NK-92 treated with Interleukin-12 subunit alpha and Interleukin-12 subunit beta, amount 100 ng/mL, for 24 hours (cell line): ENCODE results near the gene SLC24A4.

Experiments used
- DNase-seq: peaks from one replicate; lab custom pipeline; 2025; lab: John Stamatoyannopoulos, UW

Gene SLC24A4

GRCh38 chr14:92458136-92459029 is 135.4 kb downstream of the SLC24A4 start:
- DNase-seq: no peak

DNA sequence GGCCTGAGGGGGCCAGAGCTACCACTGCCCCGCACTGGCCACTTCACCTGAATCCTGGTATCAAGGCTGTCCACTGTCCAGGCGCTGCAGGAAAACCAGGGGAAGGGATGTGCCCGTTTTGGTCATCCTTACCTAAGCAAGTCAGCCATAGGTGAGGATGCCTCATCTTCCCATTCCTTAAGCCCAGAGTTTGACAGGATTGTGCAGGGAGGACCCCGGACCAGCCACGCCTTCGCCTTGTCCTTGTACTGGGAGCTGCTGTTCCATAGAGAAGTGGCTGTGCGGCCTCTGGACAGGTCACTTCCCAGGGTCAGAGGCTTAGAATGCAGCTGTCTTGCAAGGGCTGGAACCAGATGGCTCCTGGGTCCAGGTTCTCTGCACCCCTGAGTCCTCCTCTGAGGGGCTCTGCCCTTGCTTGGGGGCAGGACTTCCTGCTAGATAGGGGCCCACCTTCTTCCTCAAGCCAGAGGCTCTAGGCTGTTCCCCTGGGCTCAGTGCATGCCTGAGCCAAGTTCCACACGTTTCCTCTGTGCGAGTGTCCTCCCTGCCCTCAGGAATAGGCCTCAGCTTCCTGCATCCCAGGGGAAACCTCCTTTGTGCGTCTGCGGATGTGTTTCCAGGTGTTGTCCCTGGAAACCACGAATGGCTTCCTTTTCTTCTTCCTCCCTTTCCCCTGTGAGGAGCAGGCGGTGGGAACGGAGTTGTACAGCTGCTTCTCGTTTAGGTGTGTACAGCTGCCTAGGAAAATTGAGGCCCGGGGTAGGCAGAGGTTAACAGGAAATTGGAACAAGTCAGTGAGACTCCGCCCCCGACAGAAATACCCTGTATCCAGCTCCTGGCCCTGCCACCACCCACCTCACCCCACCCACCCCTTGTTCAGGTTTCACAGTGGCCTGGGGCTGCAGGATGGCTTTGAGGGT is 136.3 kb downstream of the SLC24A4 start:
- no peak for DNase-seq

GRCh38 chr14:92459950-92460421 is 137.0 kb downstream of the SLC24A4 start:
- DNase-seq: no peak

GRCh38 chr14:92460541-92460915 is 137.6 kb downstream of the SLC24A4 start:
- DNase-seq: no peak

DNA sequence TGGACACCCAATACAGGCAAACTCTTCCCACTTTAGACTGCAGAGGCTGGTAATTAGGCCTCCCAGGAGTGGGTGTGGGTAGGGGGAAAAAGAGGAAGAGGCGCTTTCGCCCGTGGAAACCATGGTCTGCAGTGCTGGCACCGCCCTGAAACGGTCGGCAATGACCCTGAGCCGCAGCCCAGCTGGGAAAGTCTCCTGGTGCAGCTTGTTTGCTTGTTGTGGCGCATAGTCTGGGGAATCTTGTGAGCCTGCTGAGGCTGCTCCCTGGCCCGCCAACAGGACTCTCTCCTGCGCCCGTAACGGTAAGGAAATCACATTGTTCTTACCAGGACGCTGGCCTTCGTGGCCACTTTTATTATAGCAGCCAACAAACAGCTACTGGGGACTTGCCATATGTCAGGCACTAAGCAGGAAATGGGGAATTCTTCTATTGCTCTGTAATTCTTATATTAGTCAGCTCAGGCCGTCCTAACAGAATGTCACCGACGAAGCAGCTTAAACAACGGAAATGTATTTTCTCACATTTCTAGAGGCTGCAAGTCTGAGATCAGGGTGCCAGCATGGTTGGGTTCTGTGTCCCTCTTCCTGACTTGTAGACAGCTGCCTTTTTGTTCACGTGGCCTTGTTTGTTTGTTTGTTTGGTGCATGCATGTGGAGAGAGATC is 138.1 kb downstream of the SLC24A4 start:
- no peak for DNase-seq

DNA sequence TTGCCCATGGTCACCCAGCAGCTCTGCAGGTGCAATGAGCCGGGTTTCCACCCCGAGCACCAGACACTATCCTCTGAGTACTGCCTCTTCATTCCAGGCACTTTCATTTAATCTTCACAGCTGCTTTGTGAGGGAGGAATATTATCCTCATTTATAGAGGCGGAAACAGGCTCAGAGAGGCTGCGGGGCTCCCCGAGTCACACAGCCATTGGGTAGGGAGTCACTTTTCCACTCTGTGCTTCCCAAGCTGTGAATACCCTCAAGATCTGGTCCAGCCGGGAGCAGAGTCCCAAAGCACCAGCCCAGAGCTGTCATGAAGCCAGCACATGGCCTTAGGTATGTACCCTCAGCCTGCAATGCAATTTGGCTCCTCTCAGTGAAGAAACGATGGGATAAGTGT is 138.9 kb downstream of the SLC24A4 start:
- no peak for DNase-seq

DNA sequence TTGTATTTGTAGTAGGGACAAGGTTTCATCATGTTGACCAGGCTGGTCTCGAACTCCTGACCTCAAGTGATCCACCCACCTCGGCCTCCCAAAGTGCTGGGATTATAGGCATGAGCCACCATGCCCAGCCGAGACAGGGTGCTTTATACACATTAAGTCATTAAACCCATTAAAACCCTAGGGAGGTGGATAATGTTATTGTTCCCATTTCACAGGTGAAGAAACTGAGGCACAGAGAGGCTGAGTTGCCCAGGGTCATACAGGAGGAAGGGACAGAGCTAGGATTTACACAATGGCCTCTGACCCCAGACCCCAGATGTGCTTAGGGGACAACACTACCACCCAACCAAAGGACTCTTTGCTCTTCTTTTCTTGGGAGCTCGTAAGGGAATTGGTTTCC is 139.6 kb downstream of the SLC24A4 start:
- DNase-seq: no peak

GRCh38 chr14:92463141-92463540 is 140.2 kb downstream of the SLC24A4 start:
- DNase-seq: no peak

DNA sequence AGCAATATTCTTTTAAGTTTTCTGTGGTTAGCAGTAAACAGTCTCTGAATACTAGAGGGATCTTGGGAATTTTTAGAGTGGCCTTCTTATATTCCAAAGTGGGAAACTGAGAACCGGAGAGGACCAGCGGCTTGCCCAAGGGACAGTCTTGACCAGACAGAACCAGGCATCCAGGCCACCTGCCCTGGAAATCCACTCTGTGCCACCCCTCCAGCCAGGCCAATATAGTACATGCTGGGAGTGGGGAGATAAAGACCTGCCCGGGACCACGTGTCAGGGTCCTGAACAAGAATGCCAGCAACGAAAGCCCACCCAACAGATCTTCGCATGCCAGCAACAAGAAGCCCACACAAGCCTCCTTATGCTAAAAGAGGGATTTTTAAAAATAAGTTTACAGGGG is 141.2 kb downstream of the SLC24A4 start:
- no peak for DNase-seq

DNA sequence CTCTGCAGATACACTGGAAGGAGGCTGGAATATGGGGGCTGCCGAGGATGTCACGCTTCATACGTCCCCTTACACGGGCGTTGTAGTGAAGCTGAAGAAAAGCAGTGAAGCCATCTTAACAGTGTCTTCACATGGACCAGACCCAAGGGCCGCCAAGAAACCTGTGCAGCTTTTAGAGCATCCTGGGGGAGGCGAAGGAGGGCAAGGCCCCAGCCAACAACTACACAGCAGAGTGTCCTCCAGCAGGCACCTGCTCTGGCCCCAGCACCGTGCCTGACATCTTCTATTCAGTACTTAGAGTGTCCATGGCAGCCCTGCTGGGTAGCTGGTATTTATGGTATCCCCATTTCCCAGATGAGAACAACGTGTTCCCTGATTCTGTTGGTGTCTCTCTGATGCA is 141.8 kb downstream of the SLC24A4 start:
- no peak for DNase-seq

GRCh38 chr14:92465353-92466055 is 142.5 kb downstream of the SLC24A4 start:
- no peak for DNase-seq

DNA sequence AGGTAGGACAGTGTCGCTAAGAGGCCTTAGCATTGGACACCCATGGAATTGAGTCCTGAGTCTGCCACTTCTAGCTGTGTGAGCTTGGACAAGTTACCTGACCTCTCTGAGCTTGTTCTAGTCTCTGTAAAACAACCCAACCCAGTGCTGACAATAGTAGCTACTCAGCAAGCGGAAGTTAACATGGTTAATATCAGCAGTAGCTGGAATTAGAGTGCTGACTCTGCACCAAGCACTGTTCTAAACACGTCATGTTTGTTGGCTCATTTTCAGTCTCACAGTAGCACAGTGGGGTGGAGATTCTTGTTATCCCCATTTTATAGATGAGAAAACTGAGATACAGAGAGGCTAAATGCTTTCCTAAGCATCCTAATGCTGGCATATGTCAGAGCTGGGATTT is 143.1 kb downstream of the SLC24A4 start:
- DNase-seq: no peak

DNA sequence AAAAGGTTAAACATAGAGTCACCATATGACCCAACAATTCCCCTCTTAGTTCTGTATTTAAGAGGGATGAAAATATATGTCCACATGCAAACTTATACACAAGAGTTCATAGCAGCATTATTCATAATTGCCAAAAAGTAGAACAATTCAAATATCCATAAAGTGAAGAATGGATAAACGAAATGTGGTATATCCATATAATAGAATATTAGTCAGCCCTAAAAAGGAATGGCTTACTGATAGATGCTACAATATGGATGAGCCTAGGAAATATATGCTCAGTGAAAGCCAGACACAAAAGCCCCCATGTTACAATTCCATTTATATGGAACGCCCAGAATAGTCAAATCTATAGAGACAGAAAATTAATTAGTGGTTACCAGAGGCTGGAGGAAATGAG is 146.6 kb downstream of the SLC24A4 start:
- no peak for DNase-seq

- DNase-seq: no peak
Measured at GRCh38 chr14:92470215-92470614, 147.2 kb downstream of the SLC24A4 start.

- no peak for DNase-seq
Measured at GRCh38 chr14:92470811-92471210, 147.8 kb downstream of the SLC24A4 start.

DNA sequence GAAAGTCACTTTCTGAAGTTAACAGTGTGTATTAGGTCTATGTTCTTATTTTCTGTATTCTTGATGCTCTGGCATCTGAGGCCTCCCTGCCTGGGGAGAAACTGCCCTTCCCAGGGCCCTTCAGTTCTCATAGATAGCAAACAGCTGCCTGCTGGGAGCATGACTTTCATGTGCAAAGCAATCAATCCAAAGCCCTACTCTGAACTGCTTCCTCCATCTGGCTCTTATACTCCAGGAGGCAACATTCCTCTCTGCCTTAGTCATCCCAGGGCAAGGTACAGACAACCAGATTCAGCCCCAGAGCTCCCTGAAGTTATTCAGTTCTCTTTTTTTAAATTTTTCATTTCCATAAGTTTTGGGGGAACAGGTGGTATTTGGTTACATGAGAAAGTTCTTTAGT is 149.0 kb downstream of the SLC24A4 start:
- DNase-seq: no peak

- DNase-seq: no peak
Measured at GRCh38 chr14:92472860-92473259, 149.9 kb downstream of the SLC24A4 start.

DNA sequence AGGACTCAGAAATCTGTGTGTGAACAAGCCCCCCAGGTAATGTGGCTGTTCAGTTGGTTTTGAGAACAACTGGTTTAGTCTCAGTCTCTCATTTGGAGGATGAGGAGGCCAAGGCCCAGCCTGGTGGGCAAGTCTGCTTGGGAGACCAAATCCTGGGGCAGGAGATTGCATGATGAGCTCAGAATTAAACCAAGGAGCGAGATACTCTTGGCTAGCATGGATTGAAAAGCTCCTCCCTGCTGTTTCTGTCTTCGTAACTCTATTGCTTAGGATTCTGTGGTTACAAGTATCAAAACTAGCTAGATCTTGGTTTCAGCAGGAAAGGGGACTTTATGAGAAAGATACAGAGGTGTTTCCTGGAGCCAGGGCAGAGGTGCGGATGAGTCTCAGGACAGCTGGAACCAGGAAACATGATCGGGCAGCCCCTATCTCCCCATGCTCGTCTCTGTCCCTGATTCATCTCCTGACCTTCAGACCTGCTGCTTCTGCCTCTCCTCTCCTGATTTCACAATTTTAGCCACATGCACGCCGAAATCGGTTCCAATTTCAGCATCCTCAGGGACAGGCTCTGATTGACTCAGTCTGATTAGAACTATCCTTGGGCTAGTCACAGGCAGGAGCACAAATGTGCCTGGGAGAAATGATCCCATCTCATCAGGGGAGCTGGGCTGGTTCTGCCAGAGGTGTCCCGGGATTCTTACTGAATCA is 150.4 kb downstream of the SLC24A4 start:
- DNase-seq: no peak

GRCh38 chr14:92473969-92474535 is 151.1 kb downstream of the SLC24A4 start:
- no peak for DNase-seq

GRCh38 chr14:92475037-92475436 is 152.1 kb downstream of the SLC24A4 start:
- no peak for DNase-seq
